Measurements from ENCODE around the gene OTULIN.

Gene OTULIN

DNA sequence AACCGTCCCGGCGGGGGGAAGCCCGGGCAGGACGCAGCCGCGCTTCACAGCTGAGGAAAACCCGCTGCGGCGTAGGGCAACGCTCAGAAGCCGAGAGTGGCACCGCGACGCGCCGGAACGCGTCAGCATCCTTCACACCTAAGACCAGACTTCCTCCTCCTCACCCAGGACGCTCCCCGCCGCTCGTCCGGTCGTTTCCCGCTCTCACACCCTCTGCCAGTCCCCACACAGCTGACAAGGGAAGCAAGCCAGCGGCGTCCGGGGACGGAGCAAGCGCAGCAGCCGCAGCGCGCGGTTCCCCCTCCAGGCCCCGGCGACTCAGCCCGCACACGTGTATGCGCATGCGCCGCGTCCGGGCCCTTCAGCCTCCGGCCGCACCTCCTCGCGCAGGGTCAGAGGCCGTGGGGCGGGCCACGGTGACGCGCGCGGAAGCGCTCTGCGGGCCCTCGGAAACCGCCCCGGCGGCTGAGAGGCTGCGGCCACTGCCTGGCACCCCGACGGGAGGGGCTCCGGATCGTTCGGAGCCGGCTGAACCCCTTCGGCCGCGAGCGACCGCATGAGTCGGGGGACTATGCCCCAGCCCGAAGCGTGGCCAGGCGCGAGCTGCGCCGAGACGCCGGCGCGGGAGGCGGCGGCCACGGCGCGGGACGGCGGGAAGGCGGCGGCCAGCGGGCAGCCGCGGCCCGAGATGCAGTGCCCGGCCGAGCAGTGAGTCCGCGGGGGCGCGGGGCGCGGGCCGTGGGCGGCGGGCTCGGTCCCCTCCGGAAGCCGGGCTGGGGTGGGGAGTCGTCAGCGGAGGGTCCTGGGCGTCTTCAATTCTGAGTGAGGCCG lies at the start of gene OTULIN:
OTULIN (plus strand) TSS at position 449 of the 831 bp plus-strand sequence; CDS start at position 557, 108 bp downstream.
- DNase-seq = peak; percentile 85

DNA sequence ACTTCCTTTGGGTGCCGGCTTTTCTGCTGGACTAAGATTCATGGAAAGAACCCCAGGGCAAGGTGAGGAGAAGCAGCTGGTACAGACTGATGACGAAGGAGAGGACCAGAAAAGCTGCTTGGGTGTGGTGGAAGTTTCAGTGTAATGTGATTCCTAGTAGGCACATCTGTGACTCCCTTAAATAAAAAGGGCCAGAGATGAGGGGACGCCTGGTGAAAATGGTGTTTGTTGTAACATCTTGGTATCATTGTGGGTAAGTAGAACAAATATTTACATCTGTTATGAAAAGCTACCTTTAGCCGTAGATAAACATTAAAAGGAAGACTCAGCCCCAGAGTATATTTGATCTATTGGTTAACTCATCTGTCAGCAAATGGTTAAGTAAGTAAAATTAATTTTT lies 49.2 kb upstream of the OTULIN start:
- DNase-seq = no peak

DNA sequence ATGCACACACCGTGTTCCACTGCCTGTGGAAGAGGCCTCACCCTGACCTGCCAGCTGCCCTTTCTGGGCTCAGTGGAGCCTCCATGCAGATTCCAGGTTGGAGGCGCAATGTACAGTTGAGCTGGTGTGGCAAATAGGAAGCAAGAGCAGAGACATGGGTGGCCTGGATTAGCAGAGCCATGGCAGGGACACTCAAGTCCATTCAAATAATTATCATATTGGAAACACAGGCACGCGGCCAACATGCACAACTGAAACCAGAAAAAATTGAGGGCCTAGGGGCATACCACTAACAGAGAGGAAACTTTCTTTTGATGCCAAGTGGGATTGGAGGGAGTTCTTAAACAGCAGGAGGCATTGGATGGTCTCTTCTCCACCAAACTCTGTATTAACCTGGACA lies 47.1 kb upstream of the OTULIN start:
- DNase-seq = no peak

- DNase-seq = no peak
These were observed 37.2 kb upstream of the OTULIN start for GRCh38 chr5:14627270-14627669.

- DNase-seq = peak; percentile 44
These were observed 36.2 kb upstream of the OTULIN start for GRCh38 chr5:14628346-14628745.

GRCh38 chr5:14630671-14631070 lies 33.8 kb upstream of the OTULIN start:
- DNase-seq = no peak

DNA sequence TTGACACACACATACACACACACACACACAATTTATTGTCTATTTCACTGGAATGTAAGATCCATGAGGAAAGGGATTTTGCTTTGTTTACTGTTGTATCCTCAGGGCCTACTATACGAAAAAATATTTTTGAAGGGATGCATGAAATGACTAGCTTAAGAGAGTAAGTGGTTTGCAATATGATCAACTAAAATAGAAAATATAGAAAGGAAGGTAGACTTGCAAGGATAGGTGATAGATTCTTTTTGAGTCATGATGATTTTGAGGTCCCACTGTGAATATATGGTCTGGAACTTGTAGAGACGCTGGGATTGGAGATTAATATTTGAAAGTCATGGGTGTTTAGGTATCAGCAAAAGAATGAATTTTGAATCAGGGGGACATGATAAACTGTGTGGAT lies 28.9 kb upstream of the OTULIN start:
- DNase-seq = no peak

- DNase-seq = no peak
These were observed 23.8 kb upstream of the OTULIN start for GRCh38 chr5:14640765-14641164.

- DNase-seq = no peak
These were observed 19.8 kb upstream of the OTULIN start for GRCh38 chr5:14644623-14645237.

- DNase-seq = no peak
These were observed 14.5 kb upstream of the OTULIN start for GRCh38 chr5:14650052-14650451.

- no peak for DNase-seq
These were observed 9.3 kb upstream of the OTULIN start for GRCh38 chr5:14655146-14655741.

DNA sequence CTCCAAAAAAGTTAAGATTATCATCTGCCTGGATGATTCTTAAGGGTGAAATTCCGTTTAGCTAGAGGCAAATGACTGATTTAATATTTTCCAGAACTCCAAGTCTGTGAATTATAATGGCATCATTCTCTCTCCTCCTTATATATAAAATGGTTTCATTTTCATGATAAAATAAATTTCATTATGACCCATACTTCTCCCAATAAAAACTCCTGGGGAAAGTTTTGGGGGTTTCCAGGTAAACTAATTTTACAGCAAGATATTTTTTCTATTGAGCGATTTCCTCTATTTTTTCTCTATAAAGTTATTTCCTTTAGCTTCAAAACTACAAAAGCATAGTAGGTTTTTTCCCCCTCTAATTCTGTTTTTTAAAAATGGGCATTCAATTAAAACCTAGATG lies 7.6 kb upstream of the OTULIN start:
- DNase-seq = no peak

DNA sequence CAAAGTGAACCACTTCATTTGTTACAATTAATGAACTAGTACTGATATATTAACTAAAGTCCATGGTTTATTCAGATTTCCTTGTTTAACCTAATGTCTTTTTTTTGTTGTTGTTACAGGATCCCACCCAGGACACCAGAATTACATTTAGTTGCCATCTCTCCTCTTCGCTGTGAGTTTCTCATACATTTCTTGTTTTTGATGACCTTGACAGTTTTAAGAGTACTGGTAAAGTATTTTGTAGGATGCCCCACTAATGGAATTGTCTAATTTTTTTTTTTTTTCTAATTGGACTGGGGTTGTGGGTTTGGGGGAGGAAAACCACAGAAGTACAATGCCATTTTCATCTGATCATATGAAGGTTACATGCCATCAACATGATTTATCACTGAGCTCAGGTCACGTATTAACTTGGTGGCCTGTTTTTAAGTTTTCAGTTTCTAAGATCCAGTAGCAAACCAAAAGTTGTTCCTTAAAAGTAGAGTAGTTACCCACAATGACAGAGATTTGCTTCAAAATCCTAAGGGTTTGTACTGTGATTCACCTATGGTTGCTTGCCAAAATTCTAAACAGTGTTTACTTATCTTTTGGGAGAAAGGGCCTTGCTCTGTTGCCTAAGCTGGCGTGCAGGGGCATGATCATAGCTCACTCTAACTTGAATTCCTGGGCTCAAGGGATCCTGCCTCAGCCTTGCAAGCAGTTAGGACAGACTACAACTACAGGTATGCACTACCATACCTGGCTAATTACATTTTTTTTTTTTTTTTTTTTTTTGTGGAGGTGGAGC lies 4.5 kb upstream of the OTULIN start:
- DNase-seq = no peak

- no peak for DNase-seq
These were observed 3.7 kb upstream of the OTULIN start for GRCh38 chr5:14660833-14661232.

DNA sequence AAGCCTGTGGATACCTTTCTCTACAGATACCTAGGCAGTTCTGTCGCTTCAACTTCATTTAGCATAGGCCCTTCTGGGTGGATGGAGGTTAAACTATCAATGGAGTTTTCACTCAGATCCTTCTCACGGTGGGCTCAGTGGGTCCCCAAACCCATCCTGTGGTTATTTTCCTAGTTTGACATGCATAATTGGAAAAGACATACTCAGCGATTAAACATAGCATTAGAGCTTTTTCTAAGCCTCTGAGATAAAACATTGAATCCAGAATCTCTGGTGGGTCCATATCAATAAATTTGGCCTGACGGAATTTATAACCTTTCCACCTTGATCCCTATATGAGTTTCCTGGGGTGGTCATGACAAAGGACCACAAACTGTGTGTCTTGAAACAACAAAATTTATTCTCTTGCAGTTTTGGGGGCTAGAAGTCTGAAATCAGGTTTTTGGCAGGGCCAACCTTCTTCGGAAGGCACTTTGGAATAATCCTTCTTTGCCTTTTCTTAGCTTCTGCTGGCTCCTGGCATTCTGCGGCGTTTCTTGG lies 1.7 kb upstream of the OTULIN start:
- DNase-seq = no peak

DNA sequence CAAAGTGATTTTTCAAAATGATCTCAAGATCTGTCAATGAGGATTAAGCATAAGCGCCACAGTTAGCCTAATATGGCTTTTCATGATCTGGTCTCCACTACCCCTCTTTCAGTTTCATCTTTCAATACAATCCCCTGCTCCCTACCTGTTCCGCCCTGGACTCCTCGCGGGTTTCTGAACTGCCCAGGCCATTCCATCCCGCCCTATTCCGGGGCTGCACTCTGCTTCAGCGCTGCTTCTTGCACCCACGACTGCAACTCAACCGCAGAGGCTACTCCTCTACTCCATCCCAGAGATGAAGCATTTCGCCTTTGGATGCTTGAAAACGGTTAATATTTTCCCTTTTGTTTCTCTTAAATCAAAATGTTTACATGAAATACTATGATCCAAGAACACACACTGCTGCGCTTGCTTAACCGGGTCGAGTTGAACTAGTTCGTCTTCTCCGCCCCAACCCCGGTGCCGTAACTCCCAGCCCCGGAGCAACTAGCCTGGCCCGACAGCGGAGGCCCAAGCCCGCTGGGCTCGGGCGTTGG lies 716 bp upstream of the OTULIN start:
- no peak for DNase-seq

DNA sequence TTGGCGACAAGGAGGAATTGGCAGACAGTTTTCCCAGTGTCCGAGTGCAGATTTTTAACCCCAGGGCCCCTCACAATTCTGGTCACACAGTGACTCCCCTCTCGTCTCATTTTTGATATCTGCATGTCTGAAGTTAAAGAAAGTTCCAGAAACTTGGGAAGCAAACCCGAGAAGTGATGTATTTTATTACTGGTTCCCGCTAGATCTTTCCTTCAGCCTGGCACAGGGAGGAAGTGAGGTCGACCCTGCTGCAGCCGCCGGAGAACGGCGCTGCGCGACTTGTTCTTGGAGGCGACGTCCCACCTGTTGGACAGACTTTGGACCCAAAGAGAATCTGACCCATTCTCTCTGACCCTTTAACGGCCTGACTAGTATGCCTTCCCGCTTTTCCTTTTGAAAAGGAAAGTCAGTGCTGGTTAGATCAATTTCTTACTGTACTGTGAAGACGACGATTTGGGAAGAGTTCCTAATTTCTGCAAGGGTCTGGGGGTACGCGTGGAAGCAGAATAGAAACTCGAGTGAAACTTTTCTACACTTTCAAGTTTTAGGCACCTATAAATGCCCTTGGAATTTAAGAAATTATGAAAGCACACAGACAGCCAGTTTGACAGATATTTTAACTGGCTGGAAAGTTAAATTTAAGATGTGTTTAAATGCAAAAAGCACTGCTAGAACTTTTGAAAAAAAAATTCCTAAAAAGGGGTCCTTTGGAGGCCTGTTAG lies 744 bp downstream of the OTULIN start:
- DNase-seq = peak; percentile 17

DNA sequence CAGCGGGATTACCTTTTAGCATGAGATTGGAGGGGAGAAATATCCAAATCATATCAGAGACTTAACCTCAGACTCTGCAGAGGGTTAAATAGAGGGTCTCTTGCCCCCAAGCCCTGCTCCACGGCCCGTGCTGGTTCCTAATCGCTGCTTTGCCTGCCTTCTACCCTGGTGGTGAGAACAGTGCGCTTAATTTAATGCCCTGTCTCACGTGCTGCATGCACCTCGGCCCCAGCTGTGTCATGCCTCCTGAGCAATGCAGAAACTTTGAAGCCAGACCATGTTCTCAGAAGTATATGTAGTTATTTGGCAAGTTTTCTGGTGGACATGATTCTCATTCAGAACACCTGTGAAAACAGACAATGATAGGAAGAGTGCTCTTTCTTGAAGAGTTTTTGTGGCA lies 1.4 kb downstream of the OTULIN start:
- peak; percentile 35 for DNase-seq

- DNase-seq = no peak
These were observed 1.8 kb downstream of the OTULIN start for GRCh38 chr5:14666357-14666756.

DNA sequence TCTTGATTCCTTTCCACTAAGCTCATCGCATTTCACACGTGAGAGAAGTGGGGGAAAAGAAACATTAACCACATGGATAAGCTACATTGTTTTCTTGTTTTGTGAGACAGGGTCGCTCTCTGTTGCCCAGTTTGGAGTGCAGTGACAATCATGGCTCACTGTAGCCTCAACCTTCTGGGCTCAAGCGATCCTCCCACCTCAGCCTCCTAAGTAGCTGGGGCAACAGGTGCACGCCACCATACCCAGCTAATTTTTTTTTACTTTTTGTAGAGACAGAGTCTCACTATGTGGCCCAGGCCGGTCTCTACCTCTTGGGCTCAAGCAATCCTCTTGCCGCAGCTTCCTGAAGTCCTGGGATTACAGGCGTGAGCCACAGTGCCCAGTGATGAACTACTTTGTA lies 2.8 kb downstream of the OTULIN start:
- DNase-seq = no peak

DNA sequence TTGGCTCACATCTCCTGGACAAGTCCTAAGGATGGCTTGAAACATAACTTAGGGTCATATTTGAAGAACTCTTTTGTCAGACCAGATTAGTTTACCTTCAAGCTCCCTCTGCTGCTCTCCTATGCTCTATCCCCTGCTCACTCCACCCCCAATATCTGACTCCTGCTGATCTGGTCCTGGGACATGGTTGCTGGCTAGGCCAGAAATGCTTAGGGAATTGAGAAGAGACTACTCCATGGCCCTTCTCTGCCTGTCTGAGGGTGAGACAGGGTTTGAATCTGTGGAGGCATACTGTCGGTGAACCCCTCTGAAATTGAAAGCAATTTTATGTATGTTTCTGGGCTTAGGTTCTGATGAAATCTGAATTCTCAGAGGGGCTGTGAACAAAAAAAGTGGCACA lies 3.3 kb downstream of the OTULIN start:
- no peak for DNase-seq

DNA sequence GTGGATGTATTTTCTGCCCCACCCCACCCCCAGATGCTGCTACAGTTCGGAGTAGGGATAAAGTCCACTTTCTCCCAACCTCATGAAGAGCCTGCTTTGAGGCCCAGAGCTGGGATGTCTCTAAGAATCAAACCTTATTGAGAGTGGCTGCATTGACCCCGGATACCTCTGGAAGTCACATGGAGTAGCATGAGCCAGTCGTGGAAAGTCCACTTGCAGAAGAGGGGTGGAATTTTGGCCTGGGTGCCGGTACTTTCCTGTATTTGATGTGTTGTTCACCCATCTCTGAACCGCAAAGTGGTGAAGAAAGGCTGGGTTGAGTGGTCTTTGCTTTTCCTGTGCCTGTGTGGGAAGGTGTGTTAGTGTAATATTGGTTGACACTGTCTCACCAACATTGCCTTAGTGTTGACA lies 3.7 kb downstream of the OTULIN start:
- DNase-seq = no peak

All from stimulated activated CD4-positive, alpha-beta T cell treated with anti-CD3 and anti-CD28 coated beads, Interleukin-12 subunit alpha, Interleukin-12 subunit beta, amount 100 ng/mL, for 4 hours (primary cell).